ENCODE data around the gene ABCG5.

ABCG5 gene

DNA sequence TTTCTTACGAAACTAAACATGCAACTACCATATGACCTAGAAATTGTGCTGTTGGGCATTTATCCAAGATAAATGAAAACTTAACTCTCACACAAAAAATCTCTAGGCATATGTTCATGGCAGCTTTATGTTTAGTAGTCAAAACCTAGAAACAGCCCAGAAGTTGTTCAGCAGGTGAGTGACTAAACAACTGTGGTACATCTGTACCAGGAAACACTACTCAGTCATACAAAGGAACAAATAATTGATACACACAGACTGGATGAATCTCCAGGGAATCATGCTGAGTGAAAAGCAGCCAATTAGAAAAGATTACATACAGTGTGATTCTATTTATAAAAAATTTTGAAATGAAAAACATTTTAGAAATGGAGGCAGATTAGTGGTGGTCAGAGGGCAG is 35.5 kb downstream of the ABCG5 start:
- DNase-seq = no peak

DNA sequence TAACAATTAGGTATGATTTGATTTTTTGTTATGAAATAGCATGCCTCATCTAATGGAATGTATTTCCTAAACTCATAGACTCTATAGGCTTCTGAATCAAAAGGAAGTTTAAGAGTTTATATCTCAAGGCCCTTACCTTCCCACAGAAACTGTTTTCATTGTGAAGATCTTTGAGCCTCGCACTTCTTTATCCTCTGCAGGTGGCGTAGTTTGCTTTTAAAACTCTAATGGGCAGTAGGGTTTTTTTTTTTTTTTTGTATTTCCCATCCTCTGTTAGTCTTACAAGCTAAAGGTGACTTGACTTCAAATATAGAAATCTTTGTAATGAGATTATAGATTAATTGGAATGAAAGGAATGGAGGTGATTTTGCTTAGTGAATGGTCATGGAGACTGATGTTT is 36.5 kb downstream of the ABCG5 start:
- DNase-seq = no peak

DNA sequence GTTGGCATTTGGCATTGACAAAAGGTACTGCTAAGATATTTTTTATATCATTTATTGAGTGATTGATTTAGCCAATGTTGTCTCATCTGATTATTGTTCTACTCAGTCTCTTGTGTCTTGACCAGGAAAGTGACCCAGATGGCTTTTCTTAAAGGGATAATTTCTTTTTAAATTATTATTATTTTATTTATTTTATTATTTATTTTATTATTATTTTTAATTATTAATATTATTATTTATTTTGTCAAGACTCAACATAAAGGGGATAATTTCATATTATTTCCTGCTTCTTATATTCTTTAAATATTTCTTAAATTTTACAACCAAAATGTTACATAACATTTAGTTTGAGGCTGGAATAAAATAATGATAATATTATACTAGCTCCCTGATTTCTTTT is 37.7 kb downstream of the ABCG5 start:
- no peak for DNase-seq

DNA sequence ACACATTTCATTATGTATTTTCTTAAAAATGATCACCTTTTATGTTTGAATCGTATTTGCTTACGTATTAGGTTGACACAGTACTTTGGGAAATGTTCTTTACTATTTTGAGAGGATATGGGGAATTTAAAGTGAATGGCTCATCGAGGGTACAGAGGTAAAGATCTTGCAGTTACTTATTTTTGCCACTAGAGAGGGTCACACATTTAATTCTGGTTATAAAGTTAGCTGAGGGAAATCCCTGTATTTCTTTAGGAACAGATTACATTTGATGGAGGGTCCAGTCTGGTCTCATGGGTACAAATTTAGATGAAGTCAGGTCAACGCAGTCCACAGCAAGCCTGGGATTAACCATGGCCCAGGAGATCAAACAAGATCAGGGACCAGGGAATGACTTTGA is 40.3 kb downstream of the ABCG5 start:
- DNase-seq = no peak

DNA sequence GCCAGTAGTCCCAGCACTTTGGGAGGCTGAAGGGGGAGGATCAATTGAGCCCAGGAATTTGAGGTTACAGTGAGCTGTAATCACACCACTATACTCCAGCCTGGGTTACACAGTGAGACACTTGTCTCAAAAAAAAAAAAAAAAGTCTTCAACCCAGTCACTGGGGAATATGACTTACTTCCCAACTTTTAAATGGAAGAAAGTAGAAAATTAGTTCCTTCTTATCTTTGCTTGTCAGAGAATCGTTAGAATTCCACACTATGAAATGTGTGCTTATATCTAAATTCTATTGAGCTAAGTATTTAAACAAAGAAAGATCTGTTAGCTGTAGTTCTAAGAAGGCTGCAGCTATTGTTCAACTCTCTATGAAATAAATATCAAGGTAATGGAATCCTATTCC is 42.4 kb downstream of the ABCG5 start:
- DNase-seq = no peak

DNA sequence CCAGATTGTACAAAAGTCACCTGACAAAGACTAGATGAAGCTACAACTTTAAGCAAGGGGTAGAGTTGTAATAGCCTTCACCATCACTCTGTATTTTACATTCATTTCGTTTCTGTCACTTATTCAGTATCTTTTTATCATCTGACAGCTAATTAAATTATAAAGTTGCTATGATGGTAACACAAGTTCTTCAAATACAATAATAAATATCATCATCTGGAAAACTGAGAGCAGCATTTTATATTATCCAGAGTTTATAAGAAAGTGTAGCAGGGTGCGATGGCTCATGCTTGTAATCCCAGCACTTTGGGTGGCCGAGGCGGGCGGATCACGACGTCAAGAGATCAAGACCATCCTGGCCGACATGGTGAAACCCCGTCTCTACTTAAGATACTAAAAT is 43.7 kb downstream of the ABCG5 start:
- DNase-seq = no peak

DNA sequence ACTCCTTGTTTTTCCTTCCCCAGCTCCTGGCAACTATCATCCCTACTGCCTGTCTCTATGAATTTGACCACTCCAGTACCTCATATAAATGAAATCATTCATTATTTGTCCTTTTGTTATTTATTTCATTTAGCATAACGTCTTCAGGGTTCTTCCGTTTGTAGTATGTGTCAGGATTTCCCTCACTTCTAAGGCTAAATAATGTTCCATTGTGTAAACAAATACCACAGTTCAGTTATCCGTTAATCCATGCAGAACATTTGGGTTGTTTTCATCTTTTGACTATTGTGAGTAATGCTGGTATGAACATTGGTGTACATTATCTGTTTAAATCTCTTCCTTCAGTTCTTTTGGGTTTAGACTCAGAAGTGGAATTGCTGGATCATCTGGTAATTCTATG is 46.0 kb downstream of the ABCG5 start:
- no peak for DNase-seq

DNA sequence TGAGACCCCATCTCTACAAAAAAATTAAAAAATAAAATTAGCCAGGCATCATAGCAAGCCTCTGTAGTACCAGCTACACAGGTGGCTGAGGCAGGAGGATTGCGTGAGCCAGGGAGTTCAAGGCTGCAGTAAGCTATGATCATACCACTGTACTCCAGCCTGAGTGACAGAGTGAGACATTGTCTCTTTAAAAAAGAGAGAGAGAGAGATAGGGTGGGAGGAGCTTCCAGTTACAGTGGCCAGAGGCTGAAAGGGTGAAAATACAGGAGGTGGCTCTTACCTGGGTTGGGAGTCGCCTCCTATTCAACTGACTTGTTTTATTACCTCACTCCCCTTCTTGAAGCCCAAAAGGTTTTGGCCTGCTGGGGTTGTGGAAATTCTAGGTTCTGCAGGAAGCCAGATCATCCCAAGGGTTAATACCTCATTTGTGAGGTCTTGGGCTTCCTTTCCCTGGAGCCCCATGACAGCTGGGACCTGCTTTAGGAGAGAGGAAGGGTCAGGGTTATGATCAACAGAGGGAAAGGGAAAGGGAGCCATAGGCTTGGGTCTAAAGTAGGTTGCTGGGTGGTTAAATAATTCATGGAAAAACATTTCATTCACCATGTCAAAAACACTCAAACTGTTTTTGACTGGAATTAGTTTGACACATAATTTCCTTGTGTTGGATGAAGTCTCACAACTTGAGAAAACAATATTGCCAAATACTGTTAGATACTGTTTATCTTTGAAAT is 47.4 kb downstream of the ABCG5 start:
- DNase-seq = no peak

DNA sequence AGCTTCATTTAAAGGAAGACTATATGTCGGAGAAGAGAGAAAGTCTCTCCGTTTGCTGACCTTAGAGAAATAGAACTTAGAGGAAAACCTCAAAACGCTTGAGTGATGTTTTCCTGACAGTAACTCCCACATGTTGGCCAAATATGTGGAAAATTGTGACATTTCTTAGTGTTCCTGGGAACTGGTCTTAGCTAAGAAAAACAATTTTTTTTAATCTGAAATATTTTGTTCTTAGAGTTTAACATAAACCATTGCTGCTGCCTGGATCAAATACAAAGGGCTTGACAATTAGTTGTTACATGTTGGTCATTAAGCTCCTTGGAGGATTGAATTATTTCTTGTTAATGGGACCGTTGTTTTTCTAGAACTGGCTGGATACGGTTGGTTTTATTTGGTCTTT is 48.5 kb downstream of the ABCG5 start:
- DNase-seq = no peak

DNA sequence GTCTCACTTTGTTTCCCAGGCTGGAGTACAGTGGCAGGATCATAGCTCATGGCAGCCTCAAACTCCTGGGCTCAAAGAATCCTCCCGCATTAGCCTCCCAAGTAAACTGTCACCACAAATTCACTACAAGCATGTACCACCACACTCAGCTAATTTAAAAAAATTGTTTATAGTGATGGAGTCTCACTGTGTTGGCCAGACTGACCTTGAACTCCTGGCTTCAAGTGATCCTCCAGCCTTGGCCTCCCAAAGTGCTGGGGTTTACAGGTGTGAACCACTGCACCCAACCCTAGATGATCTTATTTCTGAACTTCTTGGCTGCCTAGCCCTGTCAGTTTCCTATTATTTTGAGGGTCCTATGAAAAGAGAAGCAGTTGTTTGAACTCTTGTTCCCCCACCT is 50.0 kb downstream of the ABCG5 start:
- DNase-seq = no peak

DNA sequence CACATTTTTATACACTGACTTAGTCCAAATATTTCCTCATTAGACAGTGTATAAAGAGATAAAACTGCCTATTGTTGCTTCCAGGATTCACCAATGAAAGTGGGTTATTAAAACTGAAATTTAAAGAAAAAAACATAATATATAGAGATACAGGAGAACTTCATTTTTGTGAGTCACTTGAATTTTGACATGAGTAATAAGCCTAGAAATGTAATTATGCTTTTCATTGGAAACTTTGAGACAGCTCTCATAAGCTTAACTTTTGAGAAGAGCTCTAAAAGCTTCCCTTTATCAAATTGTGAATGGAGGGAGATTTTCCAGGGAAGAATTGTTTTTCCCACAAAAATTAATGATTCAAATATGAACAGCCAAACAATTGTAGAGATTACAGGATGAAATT is 50.7 kb downstream of the ABCG5 start:
- no peak for DNase-seq

DNA sequence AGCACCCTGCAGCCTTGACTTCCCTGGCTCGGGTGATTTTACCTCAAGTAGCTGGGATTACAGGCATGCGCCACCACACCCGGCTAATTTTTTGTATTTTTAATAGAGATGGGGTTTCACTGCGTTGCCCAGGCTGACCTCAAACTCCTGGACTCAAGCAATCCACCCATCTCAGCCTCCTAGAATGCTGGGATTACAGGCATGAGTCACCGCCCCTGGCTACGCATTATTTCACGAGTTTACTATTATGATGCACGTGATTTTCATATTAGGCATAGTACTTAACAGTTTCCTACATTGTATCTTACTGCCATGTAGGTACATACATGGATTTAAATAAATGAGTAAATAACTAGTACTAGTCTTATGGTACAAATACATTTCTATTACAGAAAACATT is 60.4 kb downstream of the ABCG5 start:
- DNase-seq = no peak

DNA sequence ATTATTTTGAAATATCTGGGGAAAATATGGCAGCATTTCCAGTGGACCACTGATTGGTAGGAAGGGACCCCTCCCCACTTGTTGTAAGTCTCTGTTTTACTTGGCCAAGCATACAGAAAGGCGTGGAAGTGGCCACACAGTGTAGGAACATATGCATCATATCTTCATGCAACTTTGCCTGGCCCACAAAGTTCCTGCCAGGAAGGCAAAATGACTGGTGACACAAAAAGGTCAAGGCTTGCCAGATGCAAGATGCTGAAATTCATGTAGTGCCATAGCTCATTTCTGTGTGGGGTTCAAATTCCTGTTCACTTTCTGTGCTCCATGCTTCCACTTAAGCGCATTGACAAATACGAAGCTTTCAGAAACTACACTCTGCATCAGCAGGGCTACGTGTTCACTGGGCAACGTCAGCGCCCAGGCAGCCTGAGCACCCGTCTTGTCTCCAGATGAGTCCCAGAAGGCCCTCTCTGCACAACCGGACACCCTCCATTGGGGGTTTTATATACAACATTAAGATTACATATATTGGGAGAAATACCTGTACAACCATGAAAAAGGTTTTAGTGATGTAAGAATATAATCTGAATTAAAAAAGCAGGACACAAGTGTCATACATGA is 61.2 kb downstream of the ABCG5 start:
- no peak for DNase-seq

DNA sequence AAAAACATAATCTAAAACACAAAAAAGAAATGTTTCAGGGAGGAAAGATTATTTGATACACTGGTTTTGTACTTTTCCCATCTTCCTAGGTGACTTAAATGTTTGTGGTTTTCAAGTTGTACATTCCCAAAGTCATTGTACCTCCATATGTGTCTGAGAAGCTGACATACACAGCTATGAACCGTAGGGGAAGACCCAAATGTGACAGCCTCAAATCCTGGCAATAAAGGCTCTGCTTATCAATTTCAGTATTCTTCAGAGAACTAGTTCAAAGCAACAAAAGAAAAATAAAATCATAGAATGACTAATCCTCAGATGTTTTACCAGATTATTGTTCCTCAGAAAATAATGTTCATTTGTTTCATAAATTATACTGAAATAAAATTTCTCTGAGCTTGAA is 62.3 kb downstream of the ABCG5 start:
- DNase-seq = no peak

DNA sequence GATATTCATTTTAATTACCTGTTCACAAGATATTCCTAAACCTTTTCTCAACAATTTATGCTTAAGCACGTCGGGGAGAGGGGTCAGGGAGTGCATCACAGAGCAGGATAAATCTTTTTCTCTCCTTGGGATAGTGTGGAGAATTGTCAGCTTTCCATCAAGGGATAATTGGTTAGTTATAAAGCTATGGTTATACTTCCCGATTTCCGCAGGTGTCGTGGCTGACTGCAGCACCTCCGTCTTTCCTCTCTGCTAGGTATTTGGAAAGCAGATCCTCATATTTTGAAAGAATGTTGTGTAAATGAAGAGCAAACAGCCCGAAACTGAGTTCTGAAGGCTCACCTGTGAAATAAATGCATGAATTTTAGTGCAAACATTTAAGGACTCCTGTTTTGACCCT is 64.0 kb downstream of the ABCG5 start:
- no peak for DNase-seq

DNA sequence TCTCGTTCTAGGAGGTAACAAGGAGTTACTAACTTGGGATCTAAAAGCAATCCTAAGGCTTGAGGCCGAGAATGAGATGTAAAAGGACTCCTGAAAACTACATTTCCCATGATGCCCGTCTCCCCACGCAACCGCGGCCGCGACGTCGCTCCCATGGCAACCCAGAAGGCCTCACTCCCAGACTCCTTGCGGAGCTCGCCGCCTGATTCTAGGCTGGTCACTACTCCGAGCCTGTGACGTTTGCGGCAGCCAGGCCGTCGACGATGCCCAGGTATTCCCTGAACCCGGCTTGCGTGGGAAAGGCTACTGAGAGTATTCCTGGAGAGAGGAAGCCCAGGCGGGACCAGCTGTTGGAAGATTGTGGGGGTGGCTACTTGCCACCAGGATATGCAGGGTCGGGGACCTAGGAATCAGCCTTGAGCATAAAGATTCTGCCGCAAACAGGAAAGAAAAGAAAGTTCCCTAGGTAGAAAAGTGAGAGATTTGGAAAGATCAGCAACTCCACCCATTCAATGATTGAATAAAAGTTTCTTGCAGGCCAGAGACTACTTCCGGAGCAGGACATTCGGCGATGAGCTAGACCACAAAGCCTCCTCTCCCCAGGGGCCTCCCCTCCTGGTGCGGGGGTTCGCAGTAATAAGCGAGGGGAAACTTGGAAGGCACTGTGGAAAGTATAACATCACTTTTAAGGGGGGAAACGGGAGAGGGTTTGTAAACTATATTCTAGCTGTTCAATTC is 64.6 kb downstream of the ABCG5 start, which contains the start of gene DYNC2LI1:
TSS of gene DYNC2LI1 (plus strand) at position 164 of the 738 bp plus-strand sequence. CDS start at position 264, 100 bp downstream.
- peak; percentile 77 for DNase-seq

DNA sequence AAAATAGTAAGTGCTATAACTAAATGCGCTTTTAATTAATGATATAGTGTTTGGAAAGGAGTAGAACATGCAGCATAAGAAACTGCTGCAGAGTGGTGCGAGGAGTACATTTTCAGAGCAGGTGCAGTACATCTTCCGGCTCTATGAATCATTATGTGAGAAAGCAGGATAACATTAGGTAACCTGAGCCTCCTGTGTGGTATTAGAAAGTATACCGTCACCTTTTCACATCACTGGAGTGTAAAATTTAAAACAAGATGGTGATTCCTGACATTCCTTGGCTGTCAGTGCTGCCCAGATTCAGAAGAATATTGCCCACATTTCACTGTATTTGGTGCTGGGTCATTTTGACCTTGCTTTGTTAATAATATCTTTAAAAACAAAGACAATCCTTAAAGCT is 72.6 kb downstream of the ABCG5 start:
- DNase-seq = no peak

DNA sequence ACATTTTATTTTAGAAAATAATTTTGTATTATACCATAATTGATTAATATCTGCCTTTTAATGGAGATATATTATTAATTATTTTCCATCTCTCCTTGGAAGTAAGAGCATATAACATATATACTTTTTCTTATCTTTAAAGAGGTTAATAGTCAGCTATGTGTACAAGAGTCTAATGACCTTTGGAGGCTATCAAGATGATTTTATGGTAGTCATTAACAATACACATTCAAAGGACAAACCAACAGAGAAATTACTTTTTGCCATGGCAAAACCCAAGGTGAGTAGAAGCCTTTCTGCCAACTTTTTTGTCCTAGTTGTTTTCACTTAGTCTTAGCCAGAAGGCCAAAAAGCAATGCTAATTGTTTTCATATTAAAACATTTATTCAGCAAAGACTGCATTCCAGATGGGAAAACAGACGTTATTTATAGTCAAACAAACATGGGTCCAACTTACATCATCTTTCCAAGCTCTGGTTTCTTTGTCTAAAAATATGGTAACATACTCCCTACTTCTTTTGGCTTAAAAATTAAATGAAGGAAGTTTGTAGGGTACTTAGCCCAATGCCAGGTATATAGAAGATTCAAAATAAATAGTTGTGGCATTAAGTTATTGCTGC is 74.4 kb downstream of the ABCG5 start:
- no peak for DNase-seq

DNA sequence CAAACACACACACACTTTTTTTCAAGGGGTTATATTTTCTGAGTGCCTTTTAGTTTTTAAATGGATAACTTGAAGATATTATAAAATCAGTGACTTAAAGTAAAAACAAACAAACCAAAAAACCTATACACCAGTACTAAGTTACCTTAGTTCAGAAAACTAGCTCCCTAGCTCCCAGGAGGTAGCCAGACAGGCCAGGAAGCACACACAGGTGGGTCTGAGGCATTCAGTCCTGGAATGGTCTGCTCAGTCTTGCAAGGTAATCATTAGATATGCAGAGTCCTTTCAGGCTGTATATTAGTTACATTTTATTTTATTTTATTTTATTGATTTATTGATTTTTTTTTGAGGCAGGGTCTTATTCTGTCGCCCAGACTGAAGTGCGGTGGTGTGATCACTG is 75.5 kb downstream of the ABCG5 start:
- DNase-seq = no peak
